ENCODE data around the gene LCN6.
"Not testable (repeated sequence)": the region's sequence is repeated elsewhere in the genome, so short reads cannot be mapped to it uniquely, and the experiment has no call there.

Gene LCN6

GRCh38 chr9:136759436-136760325, 11.4 kb upstream of the LCN6 start:
- no peak for DNase-seq (ENCODE audit: low read depth)

- DNase-seq (ENCODE audit: low read depth) = no peak
These were observed 10.7 kb upstream of the LCN6 start for GRCh38 chr9:136759001-136759400.

GRCh38 chr9:136757751-136758140, 9.4 kb upstream of the LCN6 start:
- DNase-seq (ENCODE audit: low read depth) = no peak

GRCh38 chr9:136757328-136757727, 9.0 kb upstream of the LCN6 start:
- DNase-seq (ENCODE audit: low read depth) = no peak

GRCh38 chr9:136756836-136757235, 8.5 kb upstream of the LCN6 start:
- DNase-seq (ENCODE audit: low read depth) = no peak

- no peak for DNase-seq (ENCODE audit: low read depth)
These were observed 7.8 kb upstream of the LCN6 start for GRCh38 chr9:136756134-136756438.

- DNase-seq (ENCODE audit: low read depth) = not testable (repeated sequence)
These were observed 7.2 kb upstream of the LCN6 start for GRCh38 chr9:136755302-136756133.

GRCh38 chr9:136754626-136755301, 6.4 kb upstream of the LCN6 start:
- no peak for DNase-seq (ENCODE audit: low read depth)

GRCh38 chr9:136754059-136754572, 5.8 kb upstream of the LCN6 start:
- no peak for DNase-seq (ENCODE audit: low read depth)

GRCh38 chr9:136753371-136754058, 5.2 kb upstream of the LCN6 start:
- no peak for DNase-seq (ENCODE audit: low read depth)

GRCh38 chr9:136751814-136752213, 3.5 kb upstream of the LCN6 start:
- DNase-seq (ENCODE audit: low read depth) = no peak

GRCh38 chr9:136751244-136751643, 2.9 kb upstream of the LCN6 start:
- no peak for DNase-seq (ENCODE audit: low read depth)

- DNase-seq (ENCODE audit: low read depth) = no peak
These were observed 2.2 kb upstream of the LCN6 start for GRCh38 chr9:136750526-136750925.

GRCh38 chr9:136748666-136749611, 614 bp upstream of the LCN6 start:
- DNase-seq (ENCODE audit: low read depth) = no peak

- DNase-seq (ENCODE audit: low read depth) = no peak
These were observed 914 bp downstream of the LCN6 start for GRCh38 chr9:136747161-136748060.

- DNase-seq (ENCODE audit: low read depth) = no peak
These were observed 1.7 kb downstream of the LCN6 start for GRCh38 chr9:136746621-136747020.

GRCh38 chr9:136746155-136746490, 2.2 kb downstream of the LCN6 start:
- no peak for DNase-seq (ENCODE audit: low read depth)

- no peak for DNase-seq (ENCODE audit: low read depth)
These were observed 2.8 kb downstream of the LCN6 start for GRCh38 chr9:136745389-136746154.

GRCh38 chr9:136744773-136745172, 3.6 kb downstream of the LCN6 start:
- no peak for DNase-seq (ENCODE audit: low read depth)
